ENCODE results near the gene PLXND1.

DNA sequence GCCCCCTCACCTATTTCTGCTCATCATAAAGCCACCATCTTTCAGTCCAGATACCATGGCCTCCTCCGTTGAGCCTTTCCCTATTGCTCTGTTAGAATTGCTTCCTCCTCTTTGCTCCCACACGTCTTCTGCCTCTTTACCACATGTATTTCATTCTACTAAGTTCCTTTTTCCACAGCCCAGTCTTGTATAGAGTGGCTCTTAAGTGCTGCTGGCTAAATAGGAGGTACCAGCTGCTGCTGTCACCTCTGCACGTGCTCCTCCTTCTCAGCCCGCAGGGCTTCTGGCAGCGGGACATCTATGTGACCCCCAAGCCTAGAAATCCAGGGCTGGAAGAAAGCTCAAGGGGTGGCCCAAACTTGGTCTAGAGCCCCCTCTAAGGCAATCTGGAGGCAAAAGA lies 38.8 kb upstream of the PLXND1 start:
- TF ChIP-seq CTCF (conservative IDR thresholded peaks at IDR 0.05 in 1 of 2, IDR thresholded peaks at IDR 0.05 in 1 of 2; ENCODE audit: extremely low read depth in 1 of 2, insufficient read depth in 1 of 2, low read depth in 1 of 2, low read length in 2 of 2) (no peak), EZH2 (IDR thresholded peaks at IDR 0.05; ENCODE audit: borderline replicate concordance, low read length) (no peak)
